ENCODE data around the gene EFCAB14. TPM values are rescaled to one million over a fixed set of nuclear protein-coding genes. Genes with fewer than 3 reads are reported as not detected.

EFCAB14 gene
- total and polyA plus RNA-seq, 2 of the 8 experiments (the other 6 are each of a cell fraction or from before 2014, with no cell fraction given): 19.4 to 40.4 TPM

GRCh38 chr1:46721204-46721603 lies 2.3 kb upstream of the EFCAB14 start:
- H3K18ac ChIP-seq (ENCODE audit: extremely low read depth, low read length): no peak overlapping the region
- no peaks in the 10 kb centered on the region; a peak in 1 of 7 replicates for H3K27me3 ChIP-seq (replicated peaks in 1 of 4; ENCODE audit: control insufficient read depth in 3 of 4, extremely low read depth in 1 of 4, insufficient read depth in 3 of 4, low read length in 3 of 4)
- no peak for FAIRE-seq

More at GRCh38 chr1:46721204-46721603, 2.3 kb upstream of the EFCAB14 start:
- Histone ChIP-seq H3K9ac (replicated peaks in 1 of 4; ENCODE audit: extremely low read depth in 1 of 4, low read depth in 3 of 4, low read length in 3 of 4) (no peak overlapping the region), H3K4me3 (ENCODE audit: extremely low read depth in 1 of 4, insufficient read depth in 2 of 4, low read depth in 3 of 4, low read length in 4 of 4) (no peak overlapping the region), H3K23ac (ENCODE audit: insufficient read length) (no peak overlapping the region), H3K27ac (ENCODE audit: low read depth, low read length) (no peak overlapping the region), H4K5ac (ENCODE audit: insufficient read length, low read depth, low read length) (no peak overlapping the region), H4K20me1 (replicated peaks in 1 of 2; ENCODE audit: control insufficient read depth in 1 of 2, insufficient read depth in 2 of 2, low read length in 2 of 2) (peaks cover 5 to 6% of the 10 kb centered on the region in 2 experiments), H3K23me2 (ENCODE audit: low read depth, low read length) (peaks cover 4% of the 10 kb centered on the region), H2BK5ac (ENCODE audit: low read depth, low read length) (no peak overlapping the region), H2AFZ (ENCODE audit: low read length) (no peak overlapping the region), H3K9me3 (ENCODE audit: insufficient read depth in 2 of 2, low read depth in 1 of 2, low read length in 1 of 2) (no peaks in the 10 kb centered on the region), H4K91ac (replicated peaks; ENCODE audit: insufficient read length, low read length) (no peak overlapping the region), H2BK12ac (ENCODE audit: low read depth, low read length) (no peak overlapping the region), H4K8ac (ENCODE audit: extremely low read depth, insufficient read depth, low read length) (no peak overlapping the region), H3K36me3 (ENCODE audit: control insufficient read depth in 2 of 4, insufficient read depth in 4 of 4, low read length in 3 of 4) (peaks cover 0 to 3% (median 0%) of the 10 kb centered on the region in 4 experiments; a peak in 3 of 8 replicates), H2BK120ac (replicated peaks; ENCODE audit: low read depth, low read length) (no peak overlapping the region), H3K79me2 (ENCODE audit: control insufficient read depth in 1 of 2, insufficient read depth in 2 of 2, low read length in 2 of 2) (peaks cover 4 to 23% of the 10 kb centered on the region in 2 experiments; a peak in 3 of 4 replicates), H2BK20ac (ENCODE audit: low read length) (no peak overlapping the region), H3K4ac (replicated peaks; ENCODE audit: insufficient read length, low read depth, low read length) (no peak overlapping the region), H3K14ac (ENCODE audit: insufficient read length) (no peak overlapping the region), H3K4me1 (replicated peaks in 1 of 4; ENCODE audit: control insufficient read depth in 3 of 4, insufficient read depth in 4 of 4, low read length in 3 of 4) (peaks cover 5 to 25% (median 11%) of the 10 kb centered on the region in 4 experiments), H2AK5ac (ENCODE audit: low read depth, low read length) (no peak overlapping the region), H3K4me2 (ENCODE audit: insufficient read depth in 1 of 2, low read depth in 2 of 2, low read length in 2 of 2) (no peak overlapping the region), H3K56ac (replicated peaks; ENCODE audit: insufficient read length, low read depth, low read length) (no peak overlapping the region), H3K79me1 (ENCODE audit: low read depth, low read length) (peaks cover 10% of the 10 kb centered on the region), H2BK15ac (ENCODE audit: low read length) (no peak overlapping the region)
- ChIA-PET CTCF (ENCODE audit: partially characterized antibody) (interaction anchor here (0.6 to 1.4 kb wide), 6 partner anchors 17 to 457 kb away, joined by 3 to 4 read pairs (median 4); no protein-coding TSS in a partner anchor), POLR2A (ENCODE audit: partially characterized antibody) (no interaction called here)
- TF ChIP-seq RBBP5 (IDR thresholded peaks at IDR 0.05; ENCODE audit: borderline replicate concordance, low read depth, low read length) (no peak), YY1 (IDR thresholded peaks at IDR 0.05; ENCODE audit: low read depth, low read length) (no peak), CREB1 (IDR thresholded peaks at IDR 0.05) (no peak), RNF2 (IDR thresholded peaks at IDR 0.05; ENCODE audit: borderline replicate concordance, low read depth, low read length, missing control alignments, poor library complexity, severe bottlenecking) (no peak), POU5F1 (IDR thresholded peaks at IDR 0.05; ENCODE audit: low read depth, low read length) (no peak), SRF (IDR thresholded peaks at IDR 0.05; ENCODE audit: low read depth, low read length) (no peak), E2F6 (IDR thresholded peaks at IDR 0.05) (no peak), RFX5 (IDR thresholded peaks at IDR 0.05; ENCODE audit: borderline replicate concordance, low read depth, low read length) (no peak), MAX (IDR thresholded peaks at IDR 0.05) (no peak)
- WGBS, 2 experiments (ENCODE audit: extremely low coverage in 1 of 2, insufficient coverage in 1 of 2, insufficient read length in 1 of 2, insufficient replicate concordance in 2 of 2, low coverage in 1 of 2, low lambda C conversion rate in 2 of 2, missing lambda C conversion rate in 1 of 2): 84% methylated on average over 1 of the region's 1 CpG; no CpG with 5 or more reads in 1 of the 2 experiments
- no peak for DNase-seq (ENCODE audit: low read depth in 1 of 2, low spot score in 2 of 2)
